Superior temporal gyrus (tissue), 1 donor: Measurements from ENCODE around the gene DPH1.

Source experiments
- DNase-seq: peaks from one replicate; pipeline ENCODE4 v3.0.0-alpha.2; 2016; ENCODE audit errors: extremely low spot score

The DPH1 gene

DNA sequence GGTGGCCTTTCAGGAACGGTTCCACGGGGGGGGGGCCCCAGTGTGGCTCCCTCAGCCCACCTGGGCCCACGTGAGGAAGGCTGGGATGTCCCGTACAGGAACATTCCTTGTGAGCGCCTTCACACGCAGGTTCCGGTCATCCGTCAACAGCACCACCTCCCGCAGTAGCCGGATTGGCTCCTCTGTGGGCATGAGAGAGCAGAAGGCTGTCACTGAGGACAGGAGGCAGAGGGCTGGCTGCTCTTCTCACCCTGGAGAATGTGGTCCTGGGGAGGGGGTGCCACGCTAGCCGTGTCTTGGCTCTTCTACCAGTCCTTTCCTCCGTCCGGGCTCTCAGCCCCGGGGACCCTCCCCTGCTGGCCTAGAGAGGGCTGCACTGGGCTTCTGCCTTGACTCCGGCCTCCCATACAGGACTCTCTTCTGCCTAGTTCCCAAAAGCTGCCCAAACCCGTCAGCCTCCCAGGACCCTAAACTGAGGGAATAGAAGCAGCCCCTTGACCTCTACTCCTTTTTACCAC is 31.5 kb downstream of the DPH1 start:
- DNase-seq = no peak

- no peak for DNase-seq
Observed at GRCh38 chr17:2062571-2063183, 32.7 kb downstream of the DPH1 start.

- DNase-seq = no peak
Observed at GRCh38 chr17:2063261-2064146, 33.6 kb downstream of the DPH1 start.

DNA sequence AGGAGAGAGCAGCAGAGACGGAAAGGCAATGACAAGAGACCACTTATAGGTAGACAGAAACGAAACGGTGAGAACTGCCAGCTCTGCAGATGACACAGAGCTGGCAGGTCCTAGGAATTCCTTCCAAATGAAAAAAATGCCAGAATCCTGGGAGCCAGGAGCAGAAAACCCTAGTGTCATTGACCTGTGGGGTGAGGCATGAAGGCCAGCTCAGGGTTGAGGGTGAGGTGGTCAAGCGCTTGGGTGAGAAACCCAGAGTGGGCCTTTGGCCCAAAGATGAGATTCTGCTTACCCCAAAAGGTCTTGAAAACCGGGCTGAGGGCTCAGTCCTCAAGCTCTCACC is 34.2 kb downstream of the DPH1 start:
- no peak for DNase-seq

DNA sequence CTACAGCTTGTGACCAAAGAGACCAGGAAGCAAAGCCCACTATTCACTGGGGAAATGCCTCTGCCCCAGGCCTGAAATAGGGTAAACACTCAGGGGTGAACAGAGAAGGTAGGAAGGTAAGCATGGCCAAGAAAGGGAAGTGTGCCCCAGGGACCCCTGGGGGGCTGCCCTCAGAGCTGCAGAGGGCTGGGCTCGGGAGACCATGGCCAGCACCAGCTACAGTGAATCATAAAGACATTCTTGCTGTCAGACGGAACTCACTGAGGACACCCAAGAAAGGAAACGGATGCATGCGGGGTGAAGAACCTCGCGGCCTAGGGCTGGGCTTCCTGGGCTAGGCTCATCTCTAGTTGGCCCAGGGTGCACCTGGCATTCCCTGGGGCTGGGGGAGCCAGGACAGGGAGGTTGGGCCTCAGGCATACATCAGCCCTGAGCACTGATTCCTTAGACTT is 34.6 kb downstream of the DPH1 start:
- no peak for DNase-seq

- no peak for DNase-seq
Observed at GRCh38 chr17:2064980-2065785, 35.2 kb downstream of the DPH1 start.

- DNase-seq = no peak
Observed at GRCh38 chr17:2065949-2066400, 36.0 kb downstream of the DPH1 start.

- no peak for DNase-seq
Observed at GRCh38 chr17:2067048-2067561, 37.2 kb downstream of the DPH1 start.

- DNase-seq = no peak
Observed at GRCh38 chr17:2067608-2068024, 37.7 kb downstream of the DPH1 start.

DNA sequence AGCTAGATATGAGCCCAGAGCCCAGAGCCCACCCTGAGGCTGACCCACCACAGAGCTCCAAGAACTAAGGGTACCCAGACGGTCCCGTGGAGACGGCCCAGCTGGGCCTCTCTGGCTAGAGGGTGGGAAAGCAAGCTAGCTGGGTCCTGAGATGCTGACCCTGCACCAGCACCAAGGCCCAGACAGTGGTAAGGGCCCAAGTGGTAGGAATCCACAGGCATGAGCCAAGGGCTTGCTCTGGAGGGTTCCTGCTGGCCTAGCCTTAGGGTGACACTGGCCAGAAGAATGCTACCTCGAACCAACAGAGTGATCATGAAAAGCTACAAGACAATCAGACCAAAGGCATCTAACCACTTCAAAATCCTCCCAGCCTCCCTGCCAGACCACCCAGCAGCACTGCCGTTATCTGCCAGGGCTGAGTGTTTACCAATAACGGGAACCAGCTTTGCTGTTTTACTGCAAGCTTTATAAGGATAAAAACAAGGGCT is 38.1 kb downstream of the DPH1 start:
- DNase-seq = no peak

GRCh38 chr17:2068519-2069051 is 38.6 kb downstream of the DPH1 start:
- no peak for DNase-seq

GRCh38 chr17:2070241-2071023 is 40.5 kb downstream of the DPH1 start:
- no peak for DNase-seq

GRCh38 chr17:2071024-2071385 is 41.1 kb downstream of the DPH1 start:
- no peak for DNase-seq

DNA sequence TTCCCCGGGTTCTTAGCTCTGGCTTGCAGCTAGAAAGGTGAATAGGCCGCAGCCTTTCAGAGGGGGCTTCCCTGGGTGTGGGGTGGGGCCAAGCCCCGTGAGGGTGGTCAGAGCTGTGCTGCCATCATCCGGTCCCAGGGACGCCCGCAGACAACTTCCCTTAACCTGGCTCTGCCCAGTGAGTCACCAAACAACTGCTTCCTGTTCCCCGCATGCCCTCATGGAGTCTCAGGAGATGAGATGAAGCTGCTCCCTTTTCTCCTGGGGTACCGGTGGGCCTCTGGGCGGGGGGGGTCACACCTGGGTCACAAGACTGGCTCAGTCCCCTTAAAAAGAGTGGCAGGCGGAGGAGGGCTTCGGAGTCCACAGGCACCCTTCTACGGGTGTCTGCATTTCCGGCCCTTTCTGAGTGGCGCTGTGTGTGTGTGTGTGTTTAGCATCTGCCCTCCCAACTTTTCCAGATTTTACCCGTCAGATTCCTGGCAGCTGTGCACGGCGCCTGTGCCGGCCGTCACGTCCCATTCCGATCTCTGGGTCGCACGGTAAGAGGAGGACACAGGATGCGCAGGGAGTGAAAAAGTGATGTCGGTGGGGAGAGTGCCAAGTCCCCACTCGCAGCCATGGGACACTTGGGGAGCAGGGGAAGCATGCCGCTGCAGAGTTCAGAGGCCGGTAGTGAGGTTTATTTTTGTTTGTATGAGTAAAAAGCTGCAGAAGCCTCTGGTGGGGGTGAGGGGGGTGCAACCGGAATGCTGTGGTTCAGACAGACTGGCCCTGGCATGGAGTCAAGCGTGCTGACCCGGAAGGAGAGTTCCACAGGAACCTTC is 41.7 kb downstream of the DPH1 start:
- no peak for DNase-seq

DNA sequence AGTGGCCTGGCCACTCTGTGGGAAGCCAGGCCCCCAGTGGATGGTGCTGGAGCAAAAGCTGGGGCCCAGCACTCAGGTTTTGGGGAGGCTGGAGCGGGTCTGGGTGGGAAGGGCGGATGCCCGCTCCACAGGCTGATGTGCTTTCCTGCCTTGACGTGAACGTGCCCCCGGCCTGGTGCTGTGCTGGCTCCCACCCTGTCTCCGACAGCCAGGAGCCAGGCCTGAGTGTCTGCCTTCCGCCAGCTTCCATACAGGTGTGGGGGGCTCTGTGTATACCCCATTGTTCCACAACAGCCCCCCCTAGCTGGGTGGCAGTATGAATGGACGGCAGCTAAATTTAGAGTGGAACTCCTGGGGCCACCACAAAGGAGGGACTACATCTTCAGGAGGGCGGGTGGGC is 45.0 kb downstream of the DPH1 start:
- no peak for DNase-seq

GRCh38 chr17:2075336-2076086 is 45.6 kb downstream of the DPH1 start:
- DNase-seq = no peak

GRCh38 chr17:2076087-2076984 is 46.4 kb downstream of the DPH1 start:
- no peak for DNase-seq

DNA sequence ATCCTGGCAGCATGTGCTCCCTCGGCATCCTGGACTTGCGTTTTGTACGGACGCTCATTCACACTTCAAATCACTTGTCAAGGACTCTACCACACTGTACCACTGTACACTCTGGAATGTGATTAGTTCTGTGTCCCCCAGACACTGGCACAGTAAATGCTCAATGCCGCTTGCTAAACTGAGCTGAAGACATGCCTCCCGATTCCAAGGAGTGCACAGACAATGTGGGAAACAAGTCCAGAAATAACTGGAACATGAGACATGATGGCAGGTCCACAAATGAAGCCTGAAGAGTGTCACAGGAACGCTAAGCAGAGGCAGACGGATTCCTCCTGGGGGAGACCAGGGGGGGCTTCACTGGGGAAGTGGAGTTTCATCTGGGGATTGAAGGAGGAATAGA is 47.1 kb downstream of the DPH1 start:
- DNase-seq = no peak
